Measurements from ENCODE around the gene TIMM23B.
"Not testable (repeated sequence)": the region's sequence is repeated elsewhere in the genome, so short reads cannot be mapped to it uniquely, and the experiment has no call there.

Gene TIMM23B, protein sequence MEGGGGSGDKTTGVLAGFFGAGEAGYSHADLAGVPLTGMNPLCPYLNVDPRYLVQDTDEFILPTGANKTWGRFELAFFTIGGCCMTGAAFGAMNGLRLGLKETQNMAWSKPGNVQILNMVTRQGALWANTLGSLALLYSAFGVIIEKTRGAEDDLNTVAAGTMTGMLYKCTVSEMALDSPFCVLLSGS

DNA sequence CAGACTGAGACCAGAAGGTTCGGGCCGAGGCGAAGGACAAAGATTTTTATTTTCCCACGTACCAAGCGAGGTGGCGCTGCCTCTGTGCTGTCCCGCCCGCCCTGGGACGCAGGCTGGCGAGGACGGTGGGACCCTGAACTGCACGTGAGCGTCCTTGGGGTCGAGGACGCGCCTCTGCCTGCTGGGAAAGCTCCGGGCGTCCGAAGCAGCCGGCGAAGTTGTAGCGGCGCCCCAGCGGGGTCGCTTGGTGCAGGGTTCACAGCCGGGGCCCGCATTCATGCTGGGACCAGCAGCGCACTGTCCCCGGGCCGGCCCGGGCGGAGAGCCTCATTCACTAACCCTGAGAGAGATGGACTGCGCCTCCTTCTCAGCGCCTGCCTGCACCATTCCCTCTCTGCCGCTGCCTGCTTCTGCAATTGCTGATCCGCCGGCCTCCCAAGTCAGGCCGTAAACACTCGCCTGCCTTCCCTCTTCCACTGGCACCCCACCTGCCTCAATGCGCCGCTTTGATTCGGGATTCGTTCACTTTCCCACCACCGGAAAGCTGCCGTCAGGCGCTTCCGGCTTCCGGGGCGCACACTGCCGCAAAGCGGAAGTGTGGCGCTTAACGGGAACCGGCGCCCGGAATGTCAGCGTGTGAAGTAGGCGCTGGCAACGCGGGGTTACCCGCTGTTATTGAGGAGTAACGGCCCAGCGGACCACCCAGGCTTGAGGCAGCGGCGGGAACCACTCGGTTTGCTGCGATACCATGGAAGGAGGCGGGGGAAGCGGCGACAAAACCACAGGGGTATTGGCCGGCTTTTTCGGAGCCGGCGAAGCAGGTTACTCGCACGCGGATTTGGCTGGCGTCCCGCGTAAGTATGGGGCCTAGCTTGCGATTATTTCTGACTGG is at the start of gene TIMM23B, which contains the start of gene PARG:
TIMM23B (plus strand) TSS at position 607 of the 892 bp plus-strand sequence; CDS start at position 749, 142 bp downstream.
PARG (minus strand) TSS at position 581 of the 892 bp plus-strand sequence; CDS start at position 279, 302 bp downstream.
- DNase-seq (ENCODE audit: low spot score), result peak; percentile 81

DNA sequence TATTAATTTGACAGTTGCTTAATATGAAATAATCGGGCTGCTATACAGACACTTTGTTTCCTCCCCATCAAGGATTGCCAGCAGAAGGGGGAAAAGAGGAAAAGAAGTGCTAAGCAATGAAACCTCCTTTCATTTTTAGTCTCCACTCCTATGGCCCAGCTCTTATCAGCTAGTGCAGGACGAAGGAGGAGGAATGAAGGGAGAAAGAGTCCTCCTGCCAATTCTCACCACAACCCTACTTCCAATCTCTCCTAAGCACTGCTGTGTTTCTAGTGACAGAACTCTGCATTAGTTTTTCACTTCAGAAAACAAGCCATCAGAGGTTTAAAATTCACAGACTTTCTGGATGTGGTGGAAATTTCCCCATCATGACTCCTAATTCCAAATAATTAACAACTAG is 41.9 kb upstream of the TIMM23B start:
- not testable (repeated sequence) for DNase-seq (ENCODE audit: low spot score)

DNA sequence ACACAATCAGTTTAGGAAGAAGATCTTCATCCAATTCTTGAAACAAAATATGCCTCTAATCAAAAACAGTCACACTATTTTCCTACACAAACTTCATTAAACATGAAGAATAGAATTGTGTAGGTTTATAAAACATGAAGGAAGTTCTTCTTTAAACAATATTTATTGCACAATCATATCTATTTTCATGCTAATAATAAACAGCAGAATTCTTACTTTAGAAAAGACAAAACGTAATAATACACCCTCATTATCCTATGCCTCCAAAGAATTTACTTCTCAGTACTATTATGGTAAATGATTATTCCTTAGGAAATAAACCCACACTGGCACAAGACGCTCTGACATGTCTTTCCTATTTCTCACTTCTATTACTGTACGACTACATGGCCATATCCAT is 41.4 kb upstream of the TIMM23B start:
- DNase-seq (ENCODE audit: low spot score), result not testable (repeated sequence)

- DNase-seq (ENCODE audit: low spot score), result not testable (repeated sequence)
Observed at GRCh38 chr10:49903829-49904228, 38.0 kb upstream of the TIMM23B start.

- not testable (repeated sequence) for DNase-seq (ENCODE audit: low spot score)
Observed at GRCh38 chr10:49908290-49909080, 33.4 kb upstream of the TIMM23B start.

DNA sequence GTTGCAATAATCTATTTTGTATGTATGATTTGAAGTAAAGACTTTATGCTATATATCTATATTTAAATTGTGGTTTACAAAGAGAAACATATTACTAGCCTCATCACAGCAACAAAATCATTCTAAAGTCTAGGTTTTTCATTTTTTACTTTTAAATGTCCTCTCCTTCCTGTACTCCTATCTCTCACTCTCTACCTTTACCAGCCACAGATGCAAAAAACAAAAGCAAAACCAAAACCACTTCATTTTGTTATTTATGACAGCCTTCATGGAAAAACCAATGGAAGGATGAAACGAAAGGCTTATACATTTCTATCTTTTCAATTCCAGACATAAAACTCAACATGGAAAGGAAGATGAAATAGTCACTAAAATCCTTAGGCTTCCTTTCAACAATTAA is 31.6 kb upstream of the TIMM23B start:
- DNase-seq (ENCODE audit: low spot score), result not testable (repeated sequence)

DNA sequence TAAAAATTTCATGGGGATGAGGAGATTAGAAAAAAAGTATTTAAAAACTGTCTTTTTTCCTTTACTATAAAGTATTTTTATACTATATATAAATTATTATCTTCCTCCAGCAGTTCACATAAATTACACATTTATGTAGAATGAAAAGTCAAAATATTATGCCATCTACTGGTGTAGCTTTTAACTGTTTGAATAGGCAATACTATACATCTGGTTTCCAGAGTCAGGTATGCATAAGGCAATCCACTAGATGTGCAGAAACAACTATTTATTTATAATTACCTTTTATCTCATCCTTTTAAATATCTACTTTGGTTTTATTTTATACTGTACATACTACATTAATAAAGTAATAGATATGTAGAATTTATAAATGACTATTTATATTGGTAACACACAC is 25.4 kb upstream of the TIMM23B start:
- not testable (repeated sequence) for DNase-seq (ENCODE audit: low spot score)

GRCh38 chr10:49917927-49918326 is 23.9 kb upstream of the TIMM23B start:
- DNase-seq (ENCODE audit: low spot score), result not testable (repeated sequence)

DNA sequence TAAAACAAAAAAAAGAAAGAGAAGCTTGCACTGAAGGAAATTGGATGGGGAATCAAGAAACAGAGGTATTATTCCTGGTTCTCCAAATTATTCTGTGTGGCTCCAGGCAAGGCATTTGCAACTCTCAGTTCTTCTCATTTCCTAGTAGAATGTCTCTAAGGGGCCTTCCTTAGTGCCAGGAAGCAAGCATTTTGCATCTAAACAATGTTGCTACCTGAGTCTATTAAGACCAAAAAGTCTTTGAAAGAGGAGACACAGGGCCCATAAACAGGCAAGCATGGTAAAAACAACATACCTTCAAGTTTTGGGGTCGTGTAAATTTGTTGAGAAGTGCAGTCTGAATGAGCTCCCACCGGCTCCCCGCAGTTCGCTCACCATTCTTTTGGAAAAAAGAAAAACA is 19.8 kb upstream of the TIMM23B start:
- not testable (repeated sequence) for DNase-seq (ENCODE audit: low spot score)

DNA sequence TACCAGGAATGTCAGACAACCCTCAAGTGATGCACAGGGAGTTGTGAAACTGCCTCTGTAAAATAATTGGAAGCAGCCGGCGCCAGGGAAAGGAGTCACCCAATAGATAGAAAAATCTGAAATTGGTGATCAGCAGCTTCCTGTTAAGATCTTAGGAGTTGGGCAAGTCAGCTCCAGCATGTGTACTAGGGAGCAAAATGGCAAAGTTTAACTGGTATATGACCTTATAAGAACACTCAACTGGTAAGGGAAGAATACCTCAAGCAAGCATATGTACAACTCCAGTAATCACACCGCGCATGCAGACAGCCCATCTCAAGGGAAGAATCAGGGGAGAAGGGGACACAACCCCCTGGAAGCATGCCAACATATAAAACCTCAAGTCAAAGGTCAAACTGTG is 18.3 kb upstream of the TIMM23B start:
- not testable (repeated sequence) for DNase-seq (ENCODE audit: low spot score)

GRCh38 chr10:49931276-49931675 is 10.6 kb upstream of the TIMM23B start:
- DNase-seq (ENCODE audit: low spot score), result not testable (repeated sequence)

DNA sequence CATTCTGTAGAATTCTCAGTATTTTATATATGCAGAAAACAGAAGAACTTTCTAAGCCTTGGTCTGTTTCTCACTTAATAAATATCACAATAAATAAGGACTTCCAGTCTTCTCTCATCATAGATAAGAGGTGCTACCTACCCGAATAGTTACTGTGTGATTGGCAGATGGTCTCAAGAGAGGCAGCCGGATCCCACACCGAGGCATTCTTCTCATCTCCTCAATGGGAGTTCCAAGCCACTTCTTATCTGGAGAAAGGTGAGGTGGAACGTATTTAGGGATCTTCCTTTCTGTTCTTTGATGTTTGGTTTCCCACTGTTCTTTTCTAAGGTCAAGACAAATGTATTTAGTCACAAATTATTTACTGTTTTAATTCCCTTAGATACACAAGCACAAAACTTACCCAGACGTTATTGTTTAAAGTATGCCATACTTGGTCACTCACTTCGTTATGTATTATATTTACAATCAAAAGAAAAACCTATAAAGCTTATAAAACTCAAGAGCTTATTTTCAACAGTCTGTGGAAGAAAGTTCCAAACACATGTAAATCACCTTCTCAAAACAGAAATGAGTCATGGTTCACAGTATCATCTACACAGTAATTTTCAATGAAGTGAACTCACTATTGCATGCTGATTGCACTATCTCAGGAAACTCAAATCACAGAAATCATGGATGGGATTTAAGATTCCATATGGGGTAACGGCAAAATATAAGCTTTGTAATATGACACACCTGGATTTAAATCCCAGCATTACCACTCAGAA is 9.7 kb upstream of the TIMM23B start:
- not testable (repeated sequence) for DNase-seq (ENCODE audit: low spot score)

DNA sequence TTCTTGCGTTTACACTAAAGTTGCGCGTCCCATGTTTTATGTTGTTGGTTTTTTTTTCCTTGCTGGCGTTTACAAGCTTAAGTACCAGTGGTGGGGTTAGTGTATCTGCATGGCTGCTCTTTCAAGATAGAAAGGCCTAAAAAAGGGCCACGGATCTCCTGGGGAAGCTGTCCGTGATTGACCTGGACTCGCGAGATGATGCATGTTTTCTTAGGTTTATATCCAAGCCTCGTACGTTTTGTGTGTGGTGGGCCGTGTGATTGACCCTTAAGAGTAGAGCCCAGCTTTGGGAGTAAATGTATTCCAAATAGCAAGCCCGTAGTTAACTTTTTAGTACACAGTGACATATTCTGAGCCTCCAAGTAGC is 469 bp downstream of the TIMM23B start:
- not testable (repeated sequence) for DNase-seq (ENCODE audit: low spot score)

DNA sequence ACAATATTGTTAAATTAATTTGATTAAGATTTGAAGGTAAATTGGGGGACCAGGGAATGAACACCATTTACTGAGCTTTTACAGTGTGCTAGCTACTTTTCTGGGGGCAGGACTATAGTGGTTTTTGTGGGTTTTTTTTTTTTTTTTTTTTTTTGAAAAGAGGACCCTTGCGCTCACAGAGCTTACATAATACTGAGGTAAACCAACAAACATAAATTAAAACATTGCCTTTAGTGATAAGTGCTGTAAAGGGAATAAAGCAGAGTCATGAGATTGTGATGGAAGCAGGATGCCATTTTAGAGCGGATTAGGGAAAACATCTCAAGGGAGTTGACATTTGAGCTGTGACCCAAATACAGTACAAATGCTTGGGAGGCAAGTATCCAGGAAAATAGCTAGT is 1.8 kb downstream of the TIMM23B start:
- DNase-seq (ENCODE audit: low spot score), result not testable (repeated sequence)

DNA sequence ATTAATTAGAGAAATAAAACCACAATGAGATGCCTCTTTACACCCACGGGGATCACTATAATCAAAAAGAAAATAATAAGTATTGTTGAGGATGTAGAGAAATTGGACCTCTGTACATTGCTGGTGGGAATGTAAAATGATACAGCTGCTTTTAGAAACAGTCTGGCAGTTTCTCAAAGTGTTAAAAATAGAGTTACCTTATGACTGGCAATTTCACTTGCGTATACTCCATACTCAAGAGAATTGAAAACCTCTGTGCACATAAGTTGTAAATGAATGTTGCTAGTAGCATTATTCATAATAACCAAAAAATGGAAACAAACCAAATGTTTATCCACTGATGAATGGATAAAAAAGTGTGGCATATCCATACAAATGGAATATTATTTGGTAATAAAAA is 6.3 kb downstream of the TIMM23B start:
- not testable (repeated sequence) for DNase-seq (ENCODE audit: low spot score)

- not testable (repeated sequence) for DNase-seq (ENCODE audit: low spot score)
Observed at GRCh38 chr10:49948737-49949136, 6.9 kb downstream of the TIMM23B start.

DNA sequence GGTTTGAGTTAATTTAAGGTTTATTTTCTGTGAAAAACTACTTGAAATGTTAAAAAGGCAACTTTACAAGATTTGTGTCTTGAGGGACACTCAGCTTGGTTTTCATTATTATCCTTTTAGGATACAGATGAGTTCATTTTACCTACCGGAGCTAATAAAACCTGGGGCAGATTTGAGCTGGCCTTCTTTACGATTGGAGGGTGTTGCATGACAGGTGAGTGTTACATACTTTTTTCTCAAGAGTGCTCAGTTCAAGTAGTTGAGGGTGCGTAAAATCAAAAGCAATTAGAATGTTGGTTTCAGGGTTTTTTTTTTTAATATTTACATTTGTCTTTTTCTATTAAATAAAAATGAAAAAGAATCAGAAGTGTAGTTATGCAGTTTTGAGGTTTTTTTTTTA is 10.2 kb downstream of the TIMM23B start:
- not testable (repeated sequence) for DNase-seq (ENCODE audit: low spot score)

DNA sequence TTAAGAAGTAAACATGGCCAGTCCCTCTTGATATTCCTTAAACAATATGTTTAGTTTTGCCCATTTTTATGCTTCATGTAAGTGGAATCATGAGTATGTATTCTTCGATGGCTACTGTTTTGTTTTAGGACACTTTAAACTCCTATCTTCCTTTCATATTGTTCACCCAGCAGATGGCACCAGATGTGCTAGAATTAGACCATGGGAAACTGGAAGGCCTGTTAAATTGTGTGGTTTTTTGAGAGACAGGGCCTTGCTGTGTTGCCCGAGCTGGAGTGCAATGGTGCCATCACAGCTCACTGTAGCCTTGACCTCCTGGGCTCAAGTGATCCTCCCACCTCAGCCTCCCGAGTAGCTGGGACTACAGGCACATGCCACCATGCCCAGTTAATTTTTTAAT is 11.3 kb downstream of the TIMM23B start:
- not testable (repeated sequence) for DNase-seq (ENCODE audit: low spot score)

DNA sequence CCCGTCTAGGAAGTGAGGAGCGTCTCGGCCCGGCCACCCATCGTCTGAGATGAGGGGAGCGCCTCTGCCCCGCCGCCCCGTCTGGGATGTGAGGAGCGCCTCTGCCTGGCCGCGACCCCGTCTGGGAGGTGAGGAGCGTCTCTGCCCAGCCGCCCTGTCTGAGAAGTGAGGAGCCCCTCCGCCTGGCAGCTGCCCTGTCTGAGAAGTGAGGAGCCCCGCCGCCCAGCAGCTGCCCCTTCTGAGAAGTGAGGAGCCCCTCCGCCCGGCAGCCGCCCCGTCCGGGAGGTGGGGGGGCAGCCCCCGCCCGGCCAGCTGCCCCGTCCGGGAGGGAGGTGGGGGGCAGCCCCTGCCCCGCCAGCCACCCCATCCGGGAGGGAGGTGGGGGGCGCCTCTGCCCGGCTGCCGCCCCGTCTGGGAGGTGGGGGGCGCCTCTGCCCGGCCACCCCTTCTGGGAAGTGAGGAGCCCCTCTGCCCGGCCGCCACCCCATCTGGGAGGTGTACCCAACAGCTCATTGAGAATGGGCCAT is 28.5 kb downstream of the TIMM23B start:
- not testable (repeated sequence) for DNase-seq (ENCODE audit: low spot score)

DNA sequence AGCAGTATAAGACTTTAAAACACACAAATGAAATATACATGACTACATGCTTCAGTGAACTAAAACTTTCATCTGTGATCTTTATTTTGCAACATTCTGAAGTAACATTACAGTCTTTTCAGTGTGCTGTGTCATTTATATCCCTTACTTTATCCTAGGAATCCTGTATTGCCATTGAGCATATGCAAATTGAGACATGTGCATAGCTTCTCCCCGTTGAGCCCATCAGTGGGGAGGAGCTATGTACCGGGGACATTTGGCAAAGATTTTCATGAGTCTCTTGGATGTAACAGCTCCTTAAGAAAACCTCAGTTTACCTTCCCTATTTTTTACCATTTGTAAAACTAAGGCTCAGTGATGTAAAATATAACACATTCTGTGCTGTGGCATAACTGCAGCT is 29.6 kb downstream of the TIMM23B start:
- DNase-seq (ENCODE audit: low spot score), result not testable (repeated sequence)

DNA sequence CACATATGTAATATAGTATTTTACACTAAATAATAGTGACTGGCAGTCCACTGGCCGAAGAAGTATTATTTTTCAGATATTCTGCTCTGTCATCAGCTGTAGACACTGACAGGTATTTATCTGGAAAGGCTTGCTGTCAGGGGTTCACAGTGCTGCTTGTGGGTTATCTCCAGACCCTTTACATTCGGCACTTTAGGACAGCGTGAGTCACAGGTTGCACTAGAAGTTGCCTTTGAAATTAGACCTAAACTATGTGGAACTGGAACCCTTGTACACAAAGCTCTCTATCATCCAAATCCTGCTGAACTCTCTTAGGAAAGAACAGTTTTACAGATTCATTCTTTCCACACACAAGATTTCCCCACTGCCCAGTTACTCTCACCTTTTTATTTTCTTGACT is 30.2 kb downstream of the TIMM23B start:
- not testable (repeated sequence) for DNase-seq (ENCODE audit: low spot score)
